Activated CD4-positive, CD25-positive, alpha-beta regulatory T cell treated with anti-CD3 and anti-CD28 coated beads, Interleukin-2, amount 50 U/mL, for 16 hours (primary cell): Measurements from ENCODE around the gene MAP2K6.
"Not testable (repeated sequence)": the region's sequence is repeated elsewhere in the genome, so short reads cannot be mapped to it uniquely, and the experiment has no call there.

Source experiments
- DNase-seq: peaks from one replicate; pipeline ENCODE4 v3.0.0-alpha.2; 2020; ENCODE audit warnings: low read depth, low spot score

The MAP2K6 gene

GRCh38 chr17:69457603-69458002, 43.1 kb downstream of the MAP2K6 start:
- no peak for DNase-seq

DNA sequence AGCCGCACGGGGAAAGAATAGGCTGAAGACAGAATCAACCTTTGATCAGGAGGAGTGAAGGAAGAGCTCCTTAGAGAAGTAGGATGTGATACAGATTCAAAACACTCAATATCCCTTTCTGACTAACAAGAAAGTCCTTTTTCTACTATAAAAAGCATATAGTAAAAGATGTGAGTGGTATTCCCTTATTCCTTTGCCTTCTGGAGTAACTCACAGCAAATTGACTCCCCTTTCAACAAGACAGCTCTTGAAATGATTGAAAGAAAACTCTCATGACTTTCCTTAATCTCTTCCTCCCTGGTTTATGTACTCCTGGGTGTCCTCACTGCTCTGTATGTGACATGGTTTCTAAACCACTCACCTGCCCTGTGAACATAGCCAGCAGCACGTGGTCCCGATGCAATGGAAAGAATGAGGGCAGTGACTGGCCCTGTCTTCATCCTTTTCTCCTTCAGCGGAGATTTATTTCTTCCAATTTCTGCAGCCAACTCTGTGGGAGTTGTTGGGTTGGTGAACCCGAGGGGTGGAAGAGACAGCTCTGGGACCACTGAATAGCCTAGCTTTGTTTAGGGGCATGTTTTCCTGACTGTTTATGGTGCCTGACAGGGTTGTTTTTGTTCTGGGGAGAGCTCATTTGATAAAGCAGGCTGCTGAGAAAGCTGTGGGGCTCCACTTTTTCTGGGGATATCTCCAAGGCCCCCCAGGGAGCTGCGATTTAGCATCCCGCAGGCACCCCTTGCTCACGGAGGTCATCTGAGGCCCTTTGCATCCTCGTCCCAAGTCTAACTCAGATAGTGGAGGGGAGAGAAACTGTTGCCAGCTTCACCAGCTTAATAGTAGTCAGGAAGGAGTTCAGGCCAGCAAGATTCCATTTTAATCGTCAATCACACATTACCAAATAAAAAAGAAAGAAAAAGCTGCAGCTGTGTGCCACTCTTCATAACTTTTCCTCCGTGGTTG, 46.7 kb downstream of the MAP2K6 start:
- DNase-seq = no peak

GRCh38 chr17:69461951-69462369, 47.5 kb downstream of the MAP2K6 start:
- DNase-seq = no peak

GRCh38 chr17:69462882-69463281, 48.4 kb downstream of the MAP2K6 start:
- no peak for DNase-seq

- no peak for DNase-seq
Measured at GRCh38 chr17:69466451-69466850, 52.0 kb downstream of the MAP2K6 start.

DNA sequence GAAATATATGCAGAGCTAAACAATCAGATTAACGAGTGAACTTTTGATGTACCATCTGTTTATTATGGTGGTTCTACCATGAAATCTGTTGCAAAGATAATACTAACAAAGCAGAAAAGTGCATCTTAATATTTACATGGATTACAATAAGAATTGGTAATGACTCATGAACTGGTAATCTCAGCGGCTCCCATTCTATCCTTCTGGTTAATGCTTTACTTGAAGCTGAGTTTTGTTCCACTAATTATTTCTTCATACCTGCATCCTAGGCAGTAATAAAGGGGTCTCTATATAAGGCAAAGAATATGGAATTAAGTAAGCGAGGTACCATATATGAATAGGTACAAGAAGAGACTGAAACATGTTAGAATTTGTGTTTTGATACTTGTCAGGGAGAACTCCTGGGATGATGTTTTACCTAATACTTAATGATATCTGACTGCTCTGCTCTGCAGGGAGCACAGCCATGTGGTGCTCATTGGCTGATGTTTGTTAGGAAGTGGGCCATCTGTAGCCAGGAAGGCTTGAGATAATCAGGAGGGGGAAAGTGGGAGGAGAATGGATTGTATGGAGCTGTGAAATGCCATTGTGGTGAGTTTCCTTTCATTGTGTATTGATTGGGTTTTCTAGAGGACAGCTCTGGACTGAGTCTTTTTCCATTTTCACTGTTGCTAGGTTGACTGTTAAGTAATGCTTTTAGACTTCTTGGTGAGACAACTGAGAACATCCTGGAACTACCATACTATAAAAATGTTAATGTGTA, 52.6 kb downstream of the MAP2K6 start:
- no peak for DNase-seq

GRCh38 chr17:69468207-69468606, 53.7 kb downstream of the MAP2K6 start:
- no peak for DNase-seq

GRCh38 chr17:69470702-69471101, 56.2 kb downstream of the MAP2K6 start:
- DNase-seq = no peak

GRCh38 chr17:69471406-69471805, 56.9 kb downstream of the MAP2K6 start:
- no peak for DNase-seq

GRCh38 chr17:69473841-69474831, 59.6 kb downstream of the MAP2K6 start:
- no peak for DNase-seq

DNA sequence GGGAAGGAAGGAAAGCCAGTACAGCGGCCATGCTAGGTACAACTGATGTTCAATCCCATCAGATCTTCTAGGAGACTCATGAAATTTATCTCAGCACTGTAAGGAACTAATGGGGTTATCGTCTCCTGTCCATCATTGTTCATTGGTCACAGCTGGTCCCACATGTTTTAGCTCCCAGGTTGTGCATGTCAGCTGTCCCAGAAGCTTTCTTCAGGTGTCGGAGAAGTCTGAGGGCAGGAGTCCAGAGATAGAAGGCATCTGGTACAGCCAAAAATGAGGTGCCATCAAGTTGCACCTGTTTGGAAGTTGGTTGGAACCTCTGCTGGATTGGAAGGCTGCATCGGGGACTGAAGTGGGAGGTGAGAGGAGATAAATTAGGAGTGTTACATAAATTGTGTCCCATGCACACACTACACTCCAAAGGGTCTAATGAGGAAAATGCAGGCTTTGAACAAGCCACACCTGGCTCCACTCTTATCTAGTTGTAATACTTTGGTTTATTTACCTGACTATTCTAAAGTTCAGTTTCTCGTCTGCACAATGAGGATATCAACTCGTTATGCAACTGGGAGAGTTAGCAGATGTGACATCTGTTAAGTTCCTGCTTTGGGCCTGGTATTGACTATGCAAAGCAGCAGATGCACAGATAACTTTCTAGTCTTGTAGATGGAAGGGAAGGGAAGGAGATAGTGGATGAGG, 62.9 kb downstream of the MAP2K6 start:
- no peak for DNase-seq

DNA sequence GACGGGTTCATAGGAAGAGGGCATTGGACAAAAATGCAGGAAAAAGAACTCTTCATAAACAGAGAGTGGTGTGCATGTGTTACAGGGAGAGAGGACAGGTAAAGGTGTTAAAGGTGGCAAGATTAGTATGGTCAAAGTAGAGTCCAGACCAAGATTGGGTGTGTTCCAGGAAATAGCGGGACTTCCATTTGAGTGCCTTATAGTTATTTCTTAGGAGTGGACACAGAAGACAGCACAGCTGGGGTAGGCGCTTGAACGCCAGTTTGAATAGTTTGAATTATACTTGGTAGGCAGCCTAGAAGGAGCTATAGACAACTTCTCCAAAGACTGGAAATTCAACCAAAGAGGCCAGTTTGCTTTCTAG, 63.4 kb downstream of the MAP2K6 start:
- no peak for DNase-seq

DNA sequence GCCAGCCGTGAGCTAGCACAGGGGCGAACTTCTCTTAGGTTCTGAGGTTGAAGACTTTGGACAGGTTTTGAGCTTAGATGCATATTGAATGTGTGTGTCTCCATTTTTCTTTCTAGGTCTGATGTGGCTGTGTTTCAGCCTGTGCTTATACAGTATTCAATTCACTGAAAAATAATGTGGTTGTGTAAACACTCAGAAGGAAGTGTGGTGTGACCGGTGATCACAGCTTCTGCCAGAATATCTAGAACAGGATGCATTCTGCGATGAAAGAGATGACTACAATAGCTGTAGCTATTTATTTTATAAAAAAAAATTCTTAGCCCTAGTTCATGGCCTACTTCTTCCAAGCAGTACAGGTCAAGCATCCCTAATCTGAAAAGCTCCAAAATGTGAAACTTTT, 64.4 kb downstream of the MAP2K6 start:
- DNase-seq = no peak

DNA sequence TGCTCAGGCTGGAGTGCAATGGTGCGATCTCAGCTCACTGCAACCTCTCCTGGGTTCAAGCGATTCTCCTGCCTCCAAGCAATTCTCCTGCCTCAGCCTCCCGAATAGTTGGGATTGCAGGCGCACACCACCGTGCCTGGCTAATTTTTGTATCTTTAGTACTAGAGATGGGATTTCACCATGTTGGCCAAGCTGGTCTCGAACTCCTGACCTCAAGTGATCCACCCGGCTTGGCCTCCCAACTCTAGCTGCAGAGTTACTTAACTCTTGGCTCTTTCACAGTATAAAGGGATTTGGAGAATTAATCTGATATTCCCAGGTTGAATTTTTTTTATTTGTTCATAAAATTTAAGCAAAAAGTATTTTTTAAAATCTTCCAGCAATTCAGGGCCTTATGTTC, 65.3 kb downstream of the MAP2K6 start:
- not testable (repeated sequence) for DNase-seq

GRCh38 chr17:69480245-69480644, 65.7 kb downstream of the MAP2K6 start:
- DNase-seq = no peak

- DNase-seq = no peak
Measured at GRCh38 chr17:69485251-69485661, 70.8 kb downstream of the MAP2K6 start.

DNA sequence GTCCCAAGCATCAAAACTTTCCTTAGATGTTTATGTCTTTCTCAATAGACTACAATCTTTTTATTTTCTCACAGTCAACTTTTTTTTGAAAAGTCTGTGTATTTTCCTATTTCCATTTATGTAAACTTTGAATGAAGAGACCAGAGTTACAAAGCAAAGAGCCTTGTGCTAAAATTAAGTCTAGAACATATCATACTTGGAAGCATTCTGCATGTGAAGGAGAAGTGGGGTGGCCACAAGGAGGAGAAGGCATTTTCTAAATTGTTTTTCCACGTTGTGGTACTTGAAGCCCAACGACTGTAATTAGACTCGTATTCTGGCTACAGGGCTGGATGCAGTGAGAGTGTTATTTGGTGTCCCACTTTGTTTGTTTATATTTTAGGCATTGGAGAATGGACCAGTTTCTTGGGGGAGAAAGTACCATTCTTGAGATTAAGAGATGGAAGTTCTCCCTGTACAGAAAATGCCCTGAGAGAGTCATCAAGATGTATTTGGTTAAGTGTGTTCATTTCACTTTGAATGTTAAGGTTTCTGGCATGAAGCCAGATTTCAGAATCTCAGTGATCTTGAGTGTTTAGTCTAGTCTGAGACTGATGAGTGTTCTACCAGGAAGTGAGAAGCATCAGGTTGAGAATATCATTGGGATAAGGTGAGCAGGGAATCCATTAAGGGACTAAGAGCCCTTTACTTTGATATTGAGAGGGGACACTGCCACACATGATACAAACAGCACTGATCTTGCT, 71.6 kb downstream of the MAP2K6 start:
- DNase-seq = no peak

- no peak for DNase-seq
Measured at GRCh38 chr17:69486779-69487637, 72.5 kb downstream of the MAP2K6 start.

GRCh38 chr17:69489313-69489712, 74.8 kb downstream of the MAP2K6 start:
- DNase-seq = no peak
